GM12801 (cell line): ENCODE measurements around the gene AGO3.

Experiments
- TF ChIP-seq, protein P1 (sequence below): IDR thresholded peaks from one replicate; pipeline ENCODE4 v1.5.1; 2011; ENCODE audit warnings: control low read depth; ENCODE audit not compliant: insufficient read length; ENCODE audit errors: extremely low read depth

AGO3 gene

GRCh38 chr1:35929730-35930592 lies 944 bp upstream of the AGO3 start:
- TF ChIP-seq, protein P1, sequence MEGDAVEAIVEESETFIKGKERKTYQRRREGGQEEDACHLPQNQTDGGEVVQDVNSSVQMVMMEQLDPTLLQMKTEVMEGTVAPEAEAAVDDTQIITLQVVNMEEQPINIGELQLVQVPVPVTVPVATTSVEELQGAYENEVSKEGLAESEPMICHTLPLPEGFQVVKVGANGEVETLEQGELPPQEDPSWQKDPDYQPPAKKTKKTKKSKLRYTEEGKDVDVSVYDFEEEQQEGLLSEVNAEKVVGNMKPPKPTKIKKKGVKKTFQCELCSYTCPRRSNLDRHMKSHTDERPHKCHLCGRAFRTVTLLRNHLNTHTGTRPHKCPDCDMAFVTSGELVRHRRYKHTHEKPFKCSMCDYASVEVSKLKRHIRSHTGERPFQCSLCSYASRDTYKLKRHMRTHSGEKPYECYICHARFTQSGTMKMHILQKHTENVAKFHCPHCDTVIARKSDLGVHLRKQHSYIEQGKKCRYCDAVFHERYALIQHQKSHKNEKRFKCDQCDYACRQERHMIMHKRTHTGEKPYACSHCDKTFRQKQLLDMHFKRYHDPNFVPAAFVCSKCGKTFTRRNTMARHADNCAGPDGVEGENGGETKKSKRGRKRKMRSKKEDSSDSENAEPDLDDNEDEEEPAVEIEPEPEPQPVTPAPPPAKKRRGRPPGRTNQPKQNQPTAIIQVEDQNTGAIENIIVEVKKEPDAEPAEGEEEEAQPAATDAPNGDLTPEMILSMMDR, result no peak

GRCh38 chr1:35931446-35932157 lies 697 bp downstream of the AGO3 start:
- TF ChIP-seq, protein P1, result no peak

GRCh38 chr1:35932158-35932636 lies 1.3 kb downstream of the AGO3 start:
- TF ChIP-seq, protein P1, result no peak

DNA sequence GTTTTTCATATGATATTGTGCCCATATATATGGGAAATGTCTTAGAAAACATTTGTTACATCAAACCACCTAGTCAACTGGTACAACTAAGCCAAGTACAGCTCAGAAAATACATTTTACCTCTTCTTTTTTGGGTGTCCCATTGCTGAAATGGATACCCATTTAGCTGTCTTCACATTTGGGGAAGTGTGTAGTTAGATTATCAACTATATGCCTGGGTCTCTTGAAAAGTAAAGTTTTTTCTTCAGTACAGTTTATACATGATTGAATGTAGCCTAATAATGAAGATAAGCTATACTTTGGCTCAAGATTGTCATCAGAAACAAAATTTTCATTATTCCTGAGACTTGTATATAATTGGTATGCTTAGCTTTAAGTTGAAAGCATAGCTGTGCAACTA lies 2.0 kb downstream of the AGO3 start:
- TF ChIP-seq, protein P1, result no peak

- TF ChIP-seq, protein P1, result no peak
Measured at GRCh38 chr1:35935442-35936388, 4.8 kb downstream of the AGO3 start.

- TF ChIP-seq, protein P1, result no peak
Measured at GRCh38 chr1:35936838-35937237, 5.9 kb downstream of the AGO3 start.
